ENCODE data around the gene TMEM100.
"Not testable (repeated sequence)": the region's sequence is repeated elsewhere in the genome, so short reads cannot be mapped to it uniquely, and the experiment has no call there.

TMEM100 gene

DNA sequence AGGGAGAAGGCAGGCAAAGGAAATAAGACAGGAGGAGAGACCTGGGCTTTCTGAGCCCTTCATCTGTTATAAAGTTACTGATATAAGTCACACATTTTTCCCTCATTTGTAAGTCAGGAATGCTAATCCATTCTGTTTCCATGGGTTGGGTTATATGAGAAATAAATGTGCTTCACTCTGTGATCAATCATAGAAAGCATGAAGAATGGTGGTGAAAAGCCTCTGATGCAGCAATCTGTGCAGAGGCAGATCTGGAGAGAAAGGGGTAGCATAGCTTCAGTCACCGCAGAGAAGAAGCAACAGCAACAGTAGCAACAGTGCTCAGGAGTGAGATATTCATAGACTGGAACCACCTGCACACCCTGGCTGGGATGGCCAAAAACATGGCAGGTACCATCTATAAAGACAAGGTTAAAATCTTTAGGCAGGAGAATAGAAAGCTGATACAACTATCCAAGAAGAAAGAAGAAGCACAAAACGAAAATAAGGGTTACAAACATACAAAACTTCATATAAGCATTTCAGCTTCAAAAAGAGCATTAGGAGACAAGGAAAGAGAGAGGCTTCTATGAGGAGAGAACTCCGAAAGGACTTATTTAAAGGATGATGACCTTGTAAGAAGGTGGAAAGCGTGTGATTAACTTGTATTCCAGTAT, 41.9 kb downstream of the TMEM100 start:
- DNase-seq = no peak

DNA sequence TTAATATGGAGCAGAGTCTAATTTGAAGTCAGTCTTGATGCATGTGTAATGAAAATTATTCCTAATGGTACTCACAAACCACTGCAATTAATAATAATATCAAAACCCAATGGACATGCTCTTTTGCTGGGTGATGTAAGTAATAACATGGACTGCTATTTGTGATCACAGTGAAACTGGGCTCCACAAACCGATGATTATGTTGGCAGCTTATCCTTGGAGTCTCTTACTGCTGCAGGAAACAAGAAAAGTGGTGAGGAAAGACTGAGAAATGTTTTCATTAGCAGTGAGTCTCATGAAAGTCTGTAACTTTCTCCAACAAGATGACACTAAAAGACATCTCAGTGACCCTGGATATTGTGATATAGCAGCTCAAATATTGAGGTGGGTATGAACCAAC, 45.2 kb downstream of the TMEM100 start:
- DNase-seq = no peak

DNA sequence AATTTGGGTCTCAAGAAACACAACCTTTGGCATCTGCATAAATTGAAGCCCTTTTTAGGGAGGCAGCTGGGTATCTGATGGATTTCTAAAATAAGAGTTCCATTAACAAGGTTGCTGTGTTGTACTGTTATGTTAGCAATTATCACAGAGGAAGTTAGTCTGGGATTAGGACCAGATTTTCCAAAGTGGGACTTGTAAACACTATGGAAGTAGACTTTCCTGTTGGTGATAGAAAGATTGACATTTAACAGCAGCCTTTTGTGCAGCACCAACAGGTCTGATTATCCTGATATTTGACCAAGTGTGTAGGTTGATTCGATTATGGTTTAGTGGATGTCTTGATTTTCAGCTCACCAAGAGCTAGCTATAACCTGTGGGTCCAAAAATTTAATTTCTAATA, 46.4 kb downstream of the TMEM100 start:
- no peak for DNase-seq

GRCh38 chr17:55673743-55674506, 48.7 kb downstream of the TMEM100 start:
- no peak for DNase-seq

DNA sequence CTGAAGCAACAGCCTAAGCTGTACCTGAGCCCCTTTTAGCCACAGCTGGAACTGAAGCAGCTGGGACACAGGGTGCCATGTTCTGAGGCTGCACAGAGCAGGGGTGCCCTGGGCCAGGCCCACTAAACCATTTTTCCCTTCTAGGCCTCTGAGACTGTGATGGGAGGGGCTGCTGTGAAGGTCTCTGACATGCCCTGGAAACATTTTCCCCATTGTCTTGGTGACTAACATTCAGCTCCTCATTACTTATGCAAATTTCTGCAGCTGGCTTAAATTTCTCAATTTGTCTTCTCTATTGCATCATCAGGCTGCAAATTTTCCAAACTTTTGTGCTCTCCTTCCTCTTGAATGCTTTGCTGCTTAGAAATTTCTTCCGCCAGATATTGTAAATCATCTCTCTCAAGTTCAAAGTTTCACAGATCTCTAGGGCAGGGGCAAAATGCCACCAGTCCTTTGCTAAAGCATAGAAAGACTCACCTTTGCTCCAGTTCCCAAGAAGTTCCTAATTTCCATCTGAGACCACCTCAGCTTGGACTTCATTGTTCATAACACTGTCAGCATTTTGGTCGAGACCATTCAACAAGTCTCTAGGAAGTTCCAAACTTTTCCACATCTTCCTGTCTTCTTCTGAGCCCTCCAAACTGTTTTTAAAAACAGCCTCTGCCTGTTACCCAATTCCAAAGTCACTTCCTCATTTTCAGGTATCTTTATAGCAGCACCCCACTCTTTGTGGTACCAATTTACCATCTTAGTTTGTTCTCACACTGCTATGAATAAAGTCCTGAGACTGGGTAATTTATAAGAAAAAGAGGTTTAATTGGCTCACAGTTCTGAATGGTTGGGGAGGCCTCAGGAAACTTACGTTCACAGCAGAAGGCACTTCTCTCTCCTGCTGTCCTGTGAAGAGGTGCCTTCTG, 49.8 kb downstream of the TMEM100 start:
- no peak for DNase-seq

GRCh38 chr17:55672010-55672409, 50.7 kb downstream of the TMEM100 start:
- DNase-seq = not testable (repeated sequence)

Data from stimulated activated CD4-positive, alpha-beta T cell treated with anti-CD3 and anti-CD28 coated beads, Interleukin-4, amount 100 ng/mL, for 1 hour (primary cell).